Gastroesophageal sphincter (tissue), 4 donors: ENCODE results near the gene SPACA9. TPM values are rescaled to one million over a fixed set of nuclear protein-coding genes. Genes with fewer than 3 reads are reported as not detected.

Experiments
- ATAC-seq: fragments of 150-250 bp; one replicate; pipeline ENCODE4 v1.9.1; 2016; ENCODE audit warnings: mild to moderate bottlenecking, moderate library complexity
- H3K27ac ChIP-seq, 4 donors: fragments of 200-600 bp; sonication (generic) in 3 of 4; 1 replicate in 3 of 4; 2 replicates in 1 of 4; pipeline ENCODE4 v1.5.1; 2016 to 2019
- H3K27me3 ChIP-seq: fragments of 200-600 bp; sonication (generic); one replicate; pipeline ENCODE4 v1.5.1; 2019
- H3K36me3 ChIP-seq, 2 donors: fragments of 200-600 bp; sonication (generic); one replicate each; pipeline ENCODE4 v1.5.1; 2019; ENCODE audit warnings: control low read depth in 1 of 2
- H3K4me1 ChIP-seq, 3 donors: fragments of 200-600 bp; sonication (generic); 1 replicate in 2 of 3; 2 replicates in 1 of 3; pipeline ENCODE4 v1.5.1; 2016 to 2019; ENCODE audit warnings: control low read depth in 2 of 3
- H3K4me3 ChIP-seq, 2 donors: fragments of 200-600 bp; sonication (generic); one replicate each; pipeline ENCODE4 v1.5.1; 2019; ENCODE audit warnings: mild to moderate bottlenecking in 1 of 2, moderate library complexity in 1 of 2
- H3K9me3 ChIP-seq, 3 donors: fragments of 200-600 bp; sonication (generic); one replicate each; pipeline ENCODE4 v1.5.1; 2017 to 2019; ENCODE audit warnings: control low read depth in 2 of 3
- CTCF ChIP-seq, 4 experiments: fragments of 200-600 bp in 2 of 4; fragments of 450-650 bp in 2 of 4; sonication (generic) in 1 of 4; IDR thresholded peaks; one replicate each; pipeline ENCODE4 v1.5.1; 2017 to 2019; ENCODE audit warnings: antibody characterized with exemption in 4 of 4, mild to moderate bottlenecking in 2 of 4, moderate library complexity in 2 of 4
- EP300 ChIP-seq: sonication (generic); formaldehyde crosslinking; IDR thresholded peaks from one replicate; pipeline ENCODE4 v1.6.1; 2017; ENCODE audit warnings: antibody characterized with exemption, mild to moderate bottlenecking
- POLR2A ChIP-seq, 2 donors: fragments of 450-650 bp; IDR thresholded peaks; one replicate each; pipeline ENCODE4 v1.6.1; 2017; ENCODE audit warnings: antibody characterized with exemption in 2 of 2, mild to moderate bottlenecking in 2 of 2, moderate library complexity in 1 of 2
- POLR2AphosphoS5 ChIP-seq: sonication (generic); formaldehyde crosslinking; IDR thresholded peaks from one replicate; pipeline ENCODE4 v1.6.1; 2017; ENCODE audit warnings: antibody characterized with exemption
- WGBS, 2 donors: methylation state at CpG; one replicate each; pipeline ENCODE4 v1.1.5; 2018; ENCODE audit warnings: low coverage in 1 of 2; 5-methylcytosine and 5-hydroxymethylcytosine counted together
- total RNA-seq, 4 donors: library from RNA; depleted of rRNA; stranded (reverse); fragments of >200 nt; gene quantifications; one replicate each; pipeline ENCODE4 v1.1.0, GENCODE V29; 2016

Gene SPACA9
- total RNA-seq, 4 donors from 2014 or later = 2.6 to 8.2 (median 3.9) TPM

GRCh38 chr9:132914924-132915323, 36.2 kb downstream of the SPACA9 start:
- ATAC-seq = no peak
- H3K27ac ChIP-seq = no peak overlapping the region
- 93 to 100% methylated on average over 1 to 5 of the region's 6 CpGs for WGBS, 2 donors
- H3K4me3 ChIP-seq = no peak overlapping the region
- no peaks in the 10 kb centered on the region for H3K4me1 ChIP-seq
- H3K9me3 ChIP-seq = peaks cover 0 to 3% (median 2%) of the 10 kb centered on the region in 3 donors
- no peak for TF ChIP-seq EP300
- TF ChIP-seq POLR2A (IDR thresholded peaks at IDR 0.05) = no peak
- no peak for TF ChIP-seq POLR2AphosphoS5
- TF ChIP-seq CTCF (IDR thresholded peaks at IDR 0.05) = no peak
- H3K27me3 ChIP-seq = no peaks in the 10 kb centered on the region
- peaks cover 20 to 97% of the 10 kb centered on the region in 2 donors for H3K36me3 ChIP-seq

GRCh38 chr9:132919614-132920268, 41.0 kb downstream of the SPACA9 start:
- no peak for ATAC-seq
- no peak for TF ChIP-seq POLR2AphosphoS5
- TF ChIP-seq CTCF (IDR thresholded peaks at IDR 0.05) = no peak
- TF ChIP-seq EP300 = no peak
- TF ChIP-seq POLR2A (IDR thresholded peaks at IDR 0.05) = no peak
- Histone ChIP-seq H3K4me1 (no peaks in the 10 kb centered on the region), H3K9me3 (peaks cover 0 to 3% (median 2%) of the 10 kb centered on the region in 3 donors), H3K4me3 (no peak overlapping the region), H3K27me3 (no peaks in the 10 kb centered on the region), H3K36me3 (peaks cover 21 to 100% of the 10 kb centered on the region in 2 donors), H3K27ac (no peak overlapping the region)
- 67 to 85% methylated on average over 1 to 5 of the region's 7 CpGs for WGBS, 2 donors

- Histone ChIP-seq H3K9me3 (no peaks in the 10 kb centered on the region), H3K27ac (no peak overlapping the region), H3K4me3 (no peak overlapping the region), H3K27me3 (no peaks in the 10 kb centered on the region), H3K4me1 (no peaks in the 10 kb centered on the region), H3K36me3 (peaks cover 13 to 100% of the 10 kb centered on the region in 2 donors)
- 75 to 82% methylated on average over 5 to 8 of the region's 9 CpGs for WGBS, 2 donors
- no peak for ATAC-seq
- TF ChIP-seq POLR2AphosphoS5 = no peak
- no peak for TF ChIP-seq CTCF (IDR thresholded peaks at IDR 0.05)
- no peak for TF ChIP-seq EP300
- no peak for TF ChIP-seq POLR2A (IDR thresholded peaks at IDR 0.05)
Measured at GRCh38 chr9:132923346-132923902, 44.7 kb downstream of the SPACA9 start.

DNA sequence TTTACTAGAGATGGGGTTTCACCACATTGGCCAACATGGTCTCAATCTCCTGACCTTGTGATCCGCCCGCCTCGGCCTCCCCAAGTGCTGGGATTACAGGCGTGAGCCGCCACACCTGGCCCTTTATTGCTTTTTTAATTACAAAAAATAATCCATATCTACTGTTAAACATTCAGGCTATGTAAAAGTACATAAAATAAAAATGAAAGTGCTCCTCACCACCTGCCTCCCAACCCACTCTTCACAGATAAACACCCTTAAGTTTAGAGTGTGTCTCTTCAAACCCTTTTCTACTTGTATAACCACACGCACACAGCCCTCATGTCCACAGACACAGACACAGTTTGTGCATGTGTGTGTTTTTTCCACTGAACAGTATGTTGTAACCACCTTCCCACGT, 49.0 kb downstream of the SPACA9 start:
- no peak for ATAC-seq
- H3K36me3 ChIP-seq = peaks cover 2 to 91% of the 10 kb centered on the region in 2 donors
- TF ChIP-seq POLR2A (IDR thresholded peaks at IDR 0.05) (no peak), POLR2AphosphoS5 (no peak), EP300 (no peak), CTCF (IDR thresholded peaks at IDR 0.05) (no peak)
- H3K4me1 ChIP-seq = no peaks in the 10 kb centered on the region
- no peaks in the 10 kb centered on the region for H3K27me3 ChIP-seq
- H3K9me3 ChIP-seq = no peaks in the 10 kb centered on the region
- 89 to 93% methylated on average over 7 of the region's 7 CpGs for WGBS, 2 donors
- no peak overlapping the region for H3K27ac ChIP-seq
- no peak overlapping the region for H3K4me3 ChIP-seq
